Peyer's patch (tissue), 4 donors: Measurements from ENCODE around the gene KCTD1. TPM values are rescaled to one million over a fixed set of nuclear protein-coding genes. Genes with fewer than 3 reads are reported as not detected.
"Not testable (repeated sequence)": the region's sequence is repeated elsewhere in the genome, so short reads cannot be mapped to it uniquely, and the experiment has no call there.

Experiments used
- DNase-seq, 3 donors: peaks; one replicate each; pipeline ENCODE4 v3.0.0-alpha.2; 2017 to 2019
- H3K27ac ChIP-seq, 4 donors: fragments of 200-600 bp; sonication (generic); one replicate each; pipeline ENCODE4 v1.5.1; 2016 to 2019
- H3K27me3 ChIP-seq, 2 donors: fragments of 200-600 bp; sonication (generic); one replicate each; pipeline ENCODE4 v1.5.1; 2019
- H3K36me3 ChIP-seq, 3 donors: fragments of 200-600 bp; sonication (generic); one replicate each; pipeline ENCODE4 v1.5.1; 2016 to 2019
- H3K4me1 ChIP-seq, 4 donors: fragments of 200-600 bp; sonication (generic); one replicate each; pipeline ENCODE4 v1.5.1; 2016 to 2019
- H3K4me3 ChIP-seq, 4 donors: fragments of 200-600 bp; sonication (generic); 1 replicate in 3 of 4; 2 replicates in 1 of 4; pipeline ENCODE4 v1.5.1; 2016 to 2019; ENCODE audit warnings: mild to moderate bottlenecking in 1 of 4
- H3K9me3 ChIP-seq, 4 donors: fragments of 200-600 bp; sonication (generic); one replicate each; pipeline ENCODE4 v1.5.1; 2016 to 2019; ENCODE audit warnings: mild to moderate bottlenecking in 1 of 4
- POLR2A ChIP-seq, 2 donors: fragments of 450-650 bp; IDR thresholded peaks; one replicate each; pipeline ENCODE4 v1.5.1; 2017; ENCODE audit warnings: antibody characterized with exemption in 2 of 2, mild to moderate bottlenecking in 2 of 2, moderate library complexity in 2 of 2
- total RNA-seq, 4 donors: library from RNA; depleted of rRNA; stranded (reverse); fragments of >200 nt; gene quantifications; one replicate each; pipeline ENCODE4 v1.1.0, GENCODE V29; 2016
- TF ChIP-seq, protein P1 (sequence below), 6 experiments: fragments of 450-650 bp in 4 of 6; fragments of 200-600 bp in 2 of 6; sonication (generic) in 1 of 6; IDR thresholded peaks; one replicate each; pipeline ENCODE4 v1.5.1; 2017 to 2019; ENCODE audit warnings: antibody characterized with exemption in 6 of 6, mild to moderate bottlenecking in 3 of 6, moderate library complexity in 1 of 6

KCTD1 gene
- total RNA-seq, 4 donors from 2014 or later, result 2.5 to 6.3 (median 4.7) TPM

DNA sequence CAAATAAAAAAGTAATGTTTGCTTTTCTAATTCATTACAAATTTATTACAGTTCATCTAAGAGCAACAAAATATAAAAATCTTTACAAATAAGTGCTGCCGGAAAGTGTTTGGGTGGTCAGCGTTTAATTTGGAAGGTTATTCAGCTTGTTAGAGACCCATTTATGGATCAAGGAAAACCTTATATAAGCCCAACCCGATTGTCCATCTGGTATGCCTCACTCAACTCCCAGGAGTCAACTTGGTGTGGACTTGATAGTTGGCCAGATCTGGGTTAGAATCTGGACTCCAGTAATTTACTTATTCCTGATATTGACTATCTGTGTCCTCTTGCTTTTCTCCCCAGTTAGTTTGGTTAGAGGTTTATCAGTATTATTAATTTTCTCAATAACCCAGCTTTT, 106.2 kb downstream of the KCTD1 start:
- TF ChIP-seq, protein P1, sequence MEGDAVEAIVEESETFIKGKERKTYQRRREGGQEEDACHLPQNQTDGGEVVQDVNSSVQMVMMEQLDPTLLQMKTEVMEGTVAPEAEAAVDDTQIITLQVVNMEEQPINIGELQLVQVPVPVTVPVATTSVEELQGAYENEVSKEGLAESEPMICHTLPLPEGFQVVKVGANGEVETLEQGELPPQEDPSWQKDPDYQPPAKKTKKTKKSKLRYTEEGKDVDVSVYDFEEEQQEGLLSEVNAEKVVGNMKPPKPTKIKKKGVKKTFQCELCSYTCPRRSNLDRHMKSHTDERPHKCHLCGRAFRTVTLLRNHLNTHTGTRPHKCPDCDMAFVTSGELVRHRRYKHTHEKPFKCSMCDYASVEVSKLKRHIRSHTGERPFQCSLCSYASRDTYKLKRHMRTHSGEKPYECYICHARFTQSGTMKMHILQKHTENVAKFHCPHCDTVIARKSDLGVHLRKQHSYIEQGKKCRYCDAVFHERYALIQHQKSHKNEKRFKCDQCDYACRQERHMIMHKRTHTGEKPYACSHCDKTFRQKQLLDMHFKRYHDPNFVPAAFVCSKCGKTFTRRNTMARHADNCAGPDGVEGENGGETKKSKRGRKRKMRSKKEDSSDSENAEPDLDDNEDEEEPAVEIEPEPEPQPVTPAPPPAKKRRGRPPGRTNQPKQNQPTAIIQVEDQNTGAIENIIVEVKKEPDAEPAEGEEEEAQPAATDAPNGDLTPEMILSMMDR (IDR thresholded peaks at IDR 0.05), result no peak
- TF ChIP-seq POLR2A (IDR thresholded peaks at IDR 0.05), result no peak
- Histone ChIP-seq H3K4me3 (no peak overlapping the region), H3K36me3 (no peaks in the 10 kb centered on the region), H3K4me1 (no peaks in the 10 kb centered on the region), H3K27ac (no peak overlapping the region), H3K9me3 (no peaks in the 10 kb centered on the region), H3K27me3 (no peaks in the 10 kb centered on the region)
- no peak for DNase-seq

DNA sequence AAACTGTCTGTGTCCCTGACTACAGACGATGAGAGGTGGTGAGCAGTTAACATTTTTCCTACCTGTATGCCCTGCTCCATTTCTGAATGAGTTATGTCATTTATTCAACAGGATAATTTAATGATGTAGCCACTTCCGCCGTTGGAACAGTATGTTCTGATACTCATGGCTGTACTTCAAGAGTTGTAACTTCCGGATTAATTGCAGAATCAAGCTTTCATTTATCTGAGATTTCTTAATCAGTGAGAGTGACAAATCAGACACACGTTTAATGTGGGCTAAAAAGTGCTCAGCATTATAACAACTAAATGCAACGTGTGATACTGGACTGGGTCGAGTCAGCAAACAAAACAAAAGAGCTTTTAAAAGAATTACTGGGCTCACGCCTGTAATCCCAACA, 107.7 kb downstream of the KCTD1 start:
- no peaks in the 10 kb centered on the region for H3K9me3 ChIP-seq
- no peaks in the 10 kb centered on the region for H3K4me1 ChIP-seq
- no peaks in the 10 kb centered on the region for H3K36me3 ChIP-seq
- no peak for TF ChIP-seq POLR2A (IDR thresholded peaks at IDR 0.05)
- TF ChIP-seq, protein P1 (IDR thresholded peaks at IDR 0.05), result no peak
- DNase-seq, result no peak
- no peaks in the 10 kb centered on the region for H3K27me3 ChIP-seq
- H3K4me3 ChIP-seq, result no peak overlapping the region
- no peak overlapping the region for H3K27ac ChIP-seq

DNA sequence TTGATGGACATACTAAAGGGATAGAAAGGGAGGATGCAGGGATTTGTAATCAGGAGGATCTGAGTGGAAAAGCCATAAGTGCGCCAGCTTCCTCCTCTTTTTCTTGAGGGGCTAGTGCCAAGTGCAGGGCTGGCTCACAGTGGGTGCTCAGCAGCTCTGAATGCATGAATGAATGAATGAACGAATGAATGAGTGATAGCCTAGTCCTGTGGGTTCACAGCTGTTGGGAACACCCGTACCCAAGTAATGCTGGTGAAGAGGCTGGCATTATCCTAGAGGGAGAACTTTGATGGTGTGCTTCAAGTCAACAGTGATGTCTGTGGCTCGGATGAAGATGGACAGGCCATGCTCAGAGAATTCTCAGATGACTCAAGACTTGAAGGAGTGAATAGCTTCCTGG, 108.8 kb downstream of the KCTD1 start:
- no peak for DNase-seq
- H3K9me3 ChIP-seq, result no peaks in the 10 kb centered on the region

DNA sequence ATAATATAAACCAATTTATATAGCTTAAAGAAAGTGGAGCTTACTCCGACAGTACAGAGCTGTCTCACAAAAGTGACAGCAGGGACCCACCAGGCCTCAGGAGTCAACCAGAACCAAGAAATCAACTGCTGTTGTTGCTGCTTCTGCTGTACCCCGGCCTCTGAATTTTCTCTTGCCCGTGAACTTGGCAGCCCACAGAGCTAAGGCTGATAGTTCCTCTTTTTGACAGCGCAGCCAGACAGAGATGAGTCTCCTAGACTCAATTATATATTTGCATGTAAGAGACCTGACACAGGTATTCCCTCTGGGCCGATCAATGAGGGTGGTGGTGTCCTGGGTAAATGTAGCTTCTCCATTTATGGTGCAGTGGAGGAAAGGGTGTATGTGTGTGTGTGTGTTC, 109.4 kb downstream of the KCTD1 start:
- no peaks in the 10 kb centered on the region for H3K4me1 ChIP-seq
- H3K4me3 ChIP-seq, result no peak overlapping the region
- no peak overlapping the region for H3K27ac ChIP-seq
- no peaks in the 10 kb centered on the region for H3K36me3 ChIP-seq
- no peaks in the 10 kb centered on the region for H3K9me3 ChIP-seq
- no peaks in the 10 kb centered on the region for H3K27me3 ChIP-seq
- no peak for TF ChIP-seq POLR2A (IDR thresholded peaks at IDR 0.05)
- TF ChIP-seq, protein P1 (IDR thresholded peaks at IDR 0.05), result no peak
- DNase-seq, result peak in 1 of 3 donors; percentile 20

More for the DNA sequence above, 108.8 kb downstream of the KCTD1 start:
- Histone ChIP-seq H3K4me3 (no peak overlapping the region), H3K27me3 (no peaks in the 10 kb centered on the region), H3K27ac (no peak overlapping the region), H3K4me1 (no peaks in the 10 kb centered on the region), H3K36me3 (no peaks in the 10 kb centered on the region)
- TF ChIP-seq, protein P1 (IDR thresholded peaks at IDR 0.05), result no peak
- TF ChIP-seq POLR2A (IDR thresholded peaks at IDR 0.05), result no peak

DNA sequence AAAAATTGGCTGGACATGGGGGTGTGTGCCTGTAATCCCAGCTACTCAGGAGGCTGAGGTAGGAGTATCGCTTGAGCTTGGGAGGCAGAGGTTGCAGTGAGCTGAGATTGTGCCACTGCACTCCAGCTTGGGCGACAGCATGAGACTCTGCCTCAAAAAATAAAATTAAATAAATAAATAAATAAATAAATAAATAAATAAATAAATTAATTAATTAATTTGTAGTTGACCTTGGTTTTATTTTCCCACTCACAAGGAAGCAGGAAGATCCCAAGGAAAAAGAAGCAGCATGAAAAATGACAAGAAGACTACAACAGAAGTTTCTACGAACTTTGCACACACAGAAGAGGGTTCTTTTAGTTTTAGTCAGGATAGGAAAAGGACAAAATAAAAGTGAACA, 110.7 kb downstream of the KCTD1 start:
- not testable (repeated sequence) for H3K27ac ChIP-seq, H3K4me1 ChIP-seq, H3K9me3 ChIP-seq, H3K36me3 ChIP-seq, H3K4me3 ChIP-seq, H3K27me3 ChIP-seq, DNase-seq

DNA sequence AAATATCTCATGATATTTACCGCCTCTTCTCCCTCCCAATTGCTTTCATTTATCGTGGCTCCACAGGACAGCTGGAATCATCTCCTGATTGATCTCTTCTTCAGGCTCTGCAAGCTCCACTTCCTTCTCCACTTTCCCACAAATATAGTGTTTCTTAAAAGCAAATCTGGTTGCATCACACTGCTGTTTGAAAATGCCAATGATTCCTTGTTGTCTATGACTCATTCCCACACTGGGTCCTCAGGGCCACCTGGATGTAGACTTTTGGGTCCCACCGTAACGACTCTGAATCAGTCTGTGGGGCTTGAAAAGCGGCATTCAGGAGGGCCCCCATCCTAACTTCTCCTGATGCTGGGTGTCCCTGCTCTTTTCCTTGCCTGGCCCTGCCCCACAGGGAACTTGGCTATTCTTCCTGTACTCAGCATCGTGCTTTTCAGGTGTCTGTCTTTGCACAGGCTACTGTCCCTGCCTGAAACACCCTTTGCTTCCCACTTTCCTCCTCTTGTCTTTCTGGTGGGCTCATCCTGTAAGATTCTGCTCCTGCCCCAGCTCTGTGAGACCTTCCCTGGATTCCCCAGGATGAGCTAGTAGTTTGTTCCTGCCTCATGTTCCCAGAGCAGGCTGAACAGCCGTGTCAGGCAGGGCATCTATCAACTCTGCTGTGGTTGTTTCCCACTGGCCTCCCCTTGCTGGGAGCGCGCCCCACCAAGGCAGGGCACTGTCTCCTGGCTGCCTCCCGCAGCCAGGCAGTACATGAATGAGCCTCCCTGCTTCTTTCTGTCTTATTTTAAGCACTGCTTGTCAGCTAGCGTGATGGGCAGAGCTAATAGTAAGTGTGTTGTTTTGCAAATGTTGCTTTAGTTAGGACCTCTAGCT, 111.9 kb downstream of the KCTD1 start:
- TF ChIP-seq, protein P1 (IDR thresholded peaks at IDR 0.05), result no peak
- TF ChIP-seq POLR2A (IDR thresholded peaks at IDR 0.05), result no peak
- H3K9me3 ChIP-seq, result no peaks in the 10 kb centered on the region

More for the DNA sequence above, 111.9 kb downstream of the KCTD1 start:
- H3K27me3 ChIP-seq, result no peaks in the 10 kb centered on the region
- H3K4me3 ChIP-seq, result no peak overlapping the region
- no peaks in the 10 kb centered on the region for H3K4me1 ChIP-seq
- DNase-seq, result no peak
- H3K27ac ChIP-seq, result no peak overlapping the region
- H3K36me3 ChIP-seq, result no peaks in the 10 kb centered on the region
